Measurements from ENCODE around the gene ATG7.

- TF ChIP-seq, protein P1, sequence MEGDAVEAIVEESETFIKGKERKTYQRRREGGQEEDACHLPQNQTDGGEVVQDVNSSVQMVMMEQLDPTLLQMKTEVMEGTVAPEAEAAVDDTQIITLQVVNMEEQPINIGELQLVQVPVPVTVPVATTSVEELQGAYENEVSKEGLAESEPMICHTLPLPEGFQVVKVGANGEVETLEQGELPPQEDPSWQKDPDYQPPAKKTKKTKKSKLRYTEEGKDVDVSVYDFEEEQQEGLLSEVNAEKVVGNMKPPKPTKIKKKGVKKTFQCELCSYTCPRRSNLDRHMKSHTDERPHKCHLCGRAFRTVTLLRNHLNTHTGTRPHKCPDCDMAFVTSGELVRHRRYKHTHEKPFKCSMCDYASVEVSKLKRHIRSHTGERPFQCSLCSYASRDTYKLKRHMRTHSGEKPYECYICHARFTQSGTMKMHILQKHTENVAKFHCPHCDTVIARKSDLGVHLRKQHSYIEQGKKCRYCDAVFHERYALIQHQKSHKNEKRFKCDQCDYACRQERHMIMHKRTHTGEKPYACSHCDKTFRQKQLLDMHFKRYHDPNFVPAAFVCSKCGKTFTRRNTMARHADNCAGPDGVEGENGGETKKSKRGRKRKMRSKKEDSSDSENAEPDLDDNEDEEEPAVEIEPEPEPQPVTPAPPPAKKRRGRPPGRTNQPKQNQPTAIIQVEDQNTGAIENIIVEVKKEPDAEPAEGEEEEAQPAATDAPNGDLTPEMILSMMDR (IDR thresholded peaks at IDR 0.05) = no peak
- TF ChIP-seq POLR2A (IDR thresholded peaks at IDR 0.05) = no peak
These were observed 51.6 kb downstream of the ATG7 start for GRCh38 chr3:11323813-11324212.

Measured in vagina (tissue), 2 donors.